HuH-7.5 (cell line): Measurements from ENCODE around the gene LTN1.
"Not testable (repeated sequence)": the region's sequence is repeated elsewhere in the genome, so short reads cannot be mapped to it uniquely, and the experiment has no call there.

ENCODE experiments used
- DNase-seq: peaks from one replicate; pipeline ENCODE4 v3.0.0; 2011; ENCODE audit warnings: low spot score

LTN1 gene, protein sequence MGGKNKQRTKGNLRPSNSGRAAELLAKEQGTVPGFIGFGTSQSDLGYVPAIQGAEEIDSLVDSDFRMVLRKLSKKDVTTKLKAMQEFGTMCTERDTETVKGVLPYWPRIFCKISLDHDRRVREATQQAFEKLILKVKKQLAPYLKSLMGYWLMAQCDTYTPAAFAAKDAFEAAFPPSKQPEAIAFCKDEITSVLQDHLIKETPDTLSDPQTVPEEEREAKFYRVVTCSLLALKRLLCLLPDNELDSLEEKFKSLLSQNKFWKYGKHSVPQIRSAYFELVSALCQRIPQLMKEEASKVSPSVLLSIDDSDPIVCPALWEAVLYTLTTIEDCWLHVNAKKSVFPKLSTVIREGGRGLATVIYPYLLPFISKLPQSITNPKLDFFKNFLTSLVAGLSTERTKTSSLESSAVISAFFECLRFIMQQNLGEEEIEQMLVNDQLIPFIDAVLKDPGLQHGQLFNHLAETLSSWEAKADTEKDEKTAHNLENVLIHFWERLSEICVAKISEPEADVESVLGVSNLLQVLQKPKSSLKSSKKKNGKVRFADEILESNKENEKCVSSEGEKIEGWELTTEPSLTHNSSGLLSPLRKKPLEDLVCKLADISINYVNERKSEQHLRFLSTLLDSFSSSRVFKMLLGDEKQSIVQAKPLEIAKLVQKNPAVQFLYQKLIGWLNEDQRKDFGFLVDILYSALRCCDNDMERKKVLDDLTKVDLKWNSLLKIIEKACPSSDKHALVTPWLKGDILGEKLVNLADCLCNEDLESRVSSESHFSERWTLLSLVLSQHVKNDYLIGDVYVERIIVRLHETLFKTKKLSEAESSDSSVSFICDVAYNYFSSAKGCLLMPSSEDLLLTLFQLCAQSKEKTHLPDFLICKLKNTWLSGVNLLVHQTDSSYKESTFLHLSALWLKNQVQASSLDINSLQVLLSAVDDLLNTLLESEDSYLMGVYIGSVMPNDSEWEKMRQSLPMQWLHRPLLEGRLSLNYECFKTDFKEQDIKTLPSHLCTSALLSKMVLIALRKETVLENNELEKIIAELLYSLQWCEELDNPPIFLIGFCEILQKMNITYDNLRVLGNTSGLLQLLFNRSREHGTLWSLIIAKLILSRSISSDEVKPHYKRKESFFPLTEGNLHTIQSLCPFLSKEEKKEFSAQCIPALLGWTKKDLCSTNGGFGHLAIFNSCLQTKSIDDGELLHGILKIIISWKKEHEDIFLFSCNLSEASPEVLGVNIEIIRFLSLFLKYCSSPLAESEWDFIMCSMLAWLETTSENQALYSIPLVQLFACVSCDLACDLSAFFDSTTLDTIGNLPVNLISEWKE (N-terminal part only)

DNA sequence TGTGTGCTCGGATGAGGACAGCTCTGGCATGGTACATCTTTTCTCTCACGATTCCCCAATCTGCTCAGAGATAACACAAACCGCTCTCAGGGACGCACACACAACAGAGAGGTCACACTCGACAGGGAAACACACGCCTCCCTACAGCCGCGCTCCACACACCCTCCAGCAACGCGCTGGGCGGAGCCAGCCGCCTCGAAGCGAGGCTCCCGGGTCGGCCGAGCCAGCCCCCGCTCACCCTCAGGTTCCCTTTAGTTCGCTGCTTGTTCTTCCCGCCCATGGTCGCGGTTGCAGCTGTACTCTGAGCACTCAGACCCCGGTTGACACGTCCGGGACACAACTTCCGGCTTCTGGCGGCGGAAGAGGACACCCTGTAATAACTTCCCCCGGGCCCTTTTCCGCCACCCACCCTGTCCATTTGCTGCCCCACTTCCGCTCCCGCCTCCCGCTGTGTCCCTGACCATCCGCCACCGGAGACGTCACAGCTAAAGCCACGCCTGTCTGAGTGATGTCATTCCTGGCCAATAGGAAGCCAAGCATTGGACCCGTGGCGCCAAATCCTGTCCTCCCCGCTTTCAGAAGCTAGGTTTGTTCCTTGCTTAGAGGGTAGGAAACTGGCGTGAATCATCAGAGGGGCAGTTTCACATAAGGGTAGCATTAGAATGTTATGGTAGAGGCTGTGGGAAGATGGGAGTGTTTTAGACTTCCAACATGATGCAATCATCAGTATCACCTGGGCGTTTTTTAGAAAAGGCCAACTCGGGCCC, at the start of gene LTN1:
LTN1 (minus strand) TSS at position 352 of the 767 bp plus-strand sequence; CDS start at position 280, 72 bp downstream.
- peak; percentile 93 for DNase-seq

DNA sequence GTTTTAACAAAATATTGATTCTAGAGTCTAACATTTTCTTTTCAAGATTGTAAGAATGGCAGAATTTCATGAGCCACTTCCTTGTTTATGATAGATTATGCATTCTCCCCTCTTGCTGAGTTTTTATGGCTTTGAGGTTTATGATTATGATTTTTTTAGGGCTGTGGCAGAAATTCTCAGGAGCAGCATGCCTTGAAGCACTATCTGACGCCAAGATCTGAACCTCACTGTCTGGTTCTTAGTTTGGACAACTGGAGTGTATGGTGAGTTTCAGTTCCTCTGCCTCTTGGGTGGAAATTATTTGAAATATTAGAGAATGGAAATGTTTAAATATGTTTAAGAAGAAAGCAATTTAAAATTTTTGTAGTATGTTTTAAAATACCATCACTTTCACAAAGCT, 42.0 kb upstream of the LTN1 start:
- DNase-seq, result no peak

DNA sequence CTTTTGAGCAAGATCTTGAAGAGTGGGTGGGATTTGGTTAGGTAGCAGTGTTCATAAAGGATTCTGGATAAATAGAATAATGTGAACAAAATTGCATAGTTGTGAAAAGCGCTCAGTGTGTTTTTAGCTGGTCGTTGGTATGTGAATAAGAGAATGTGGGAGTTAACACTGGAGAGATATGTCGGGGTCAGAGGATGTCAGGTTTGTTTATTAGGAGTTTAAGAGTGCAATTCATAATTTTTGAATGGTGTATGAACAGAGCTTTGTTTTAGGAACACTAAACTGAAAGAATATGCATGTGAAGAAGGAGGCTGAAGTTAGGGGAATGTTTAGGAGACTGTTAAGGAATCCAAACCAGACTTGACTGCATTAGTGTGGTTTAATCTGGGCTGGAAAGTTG, 41.2 kb upstream of the LTN1 start:
- DNase-seq, result no peak

DNA sequence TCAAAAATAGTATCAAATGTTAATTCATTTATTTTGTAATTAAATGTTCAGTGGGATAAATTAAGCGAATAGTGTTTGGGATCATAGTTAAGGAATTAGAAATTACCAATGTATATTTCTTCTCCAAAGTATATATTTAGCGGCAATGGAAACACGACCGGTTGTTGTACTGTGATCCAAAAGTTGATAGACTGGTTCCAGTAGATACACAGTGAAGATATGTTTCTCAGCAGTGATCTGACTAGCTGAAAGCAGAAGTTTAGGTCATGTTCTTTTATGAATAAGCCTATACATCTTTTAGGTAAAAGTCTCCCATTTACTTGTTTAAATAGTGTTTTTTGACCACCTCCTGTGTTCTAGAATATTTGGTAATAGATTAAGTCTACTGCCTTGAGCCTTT, 40.6 kb upstream of the LTN1 start:
- no peak for DNase-seq

DNA sequence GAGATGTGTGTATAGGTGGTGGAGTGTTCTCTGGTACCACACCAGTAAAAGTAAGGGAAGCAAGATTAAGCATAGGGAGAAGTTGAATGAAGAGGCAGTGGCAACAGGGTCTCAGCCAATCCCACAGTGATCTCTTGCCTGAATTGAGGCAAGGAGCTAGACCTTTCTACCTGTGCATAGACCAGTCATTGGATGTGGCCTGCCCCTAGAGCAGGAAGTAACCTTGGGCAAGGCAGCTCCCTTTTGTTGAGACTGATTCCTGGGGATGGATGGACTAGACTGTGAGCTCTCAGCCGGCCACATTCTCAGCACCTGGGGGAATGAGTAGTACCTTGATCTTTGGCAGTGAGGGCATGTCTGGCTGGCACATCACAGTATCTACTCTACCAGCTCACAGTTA, 38.2 kb upstream of the LTN1 start:
- DNase-seq, result no peak

DNA sequence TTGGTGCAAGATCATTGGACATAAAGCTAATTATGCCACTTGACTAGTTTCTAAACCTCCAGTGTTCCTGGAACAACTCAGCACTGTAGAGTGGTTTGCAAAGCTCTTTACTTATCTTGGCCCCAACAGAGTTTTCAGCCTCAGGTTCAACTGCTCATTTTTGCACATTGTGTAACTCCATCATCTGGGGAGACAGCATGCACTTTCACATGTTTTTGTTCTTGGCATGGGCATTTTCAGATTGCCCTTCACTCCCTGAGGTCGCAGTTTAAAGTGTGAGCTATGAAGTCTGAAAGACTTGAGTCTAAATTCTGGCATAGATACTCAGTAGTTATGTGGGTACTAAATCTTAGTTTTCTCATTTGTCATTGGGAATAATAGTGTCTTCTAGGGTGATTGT, 36.8 kb upstream of the LTN1 start:
- no peak for DNase-seq

DNA sequence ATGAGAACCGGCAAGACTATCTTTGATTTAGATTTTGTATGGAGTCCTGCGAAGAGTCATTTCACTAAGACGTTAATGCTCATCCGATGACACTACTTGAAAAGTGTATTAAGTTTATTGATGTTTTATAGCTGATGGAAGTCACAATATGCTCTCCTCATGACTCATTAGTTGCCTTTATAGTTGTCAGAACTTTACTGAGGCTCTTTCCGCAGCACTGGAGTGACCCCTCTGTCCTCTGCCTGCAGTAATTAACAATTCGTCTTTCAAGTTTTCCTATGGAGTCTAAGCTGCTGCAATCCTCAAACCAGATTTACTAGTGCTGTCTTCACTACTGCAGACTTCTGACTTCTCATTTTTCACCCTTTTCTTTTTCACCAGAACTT, 32.6 kb upstream of the LTN1 start:
- no peak for DNase-seq

DNA sequence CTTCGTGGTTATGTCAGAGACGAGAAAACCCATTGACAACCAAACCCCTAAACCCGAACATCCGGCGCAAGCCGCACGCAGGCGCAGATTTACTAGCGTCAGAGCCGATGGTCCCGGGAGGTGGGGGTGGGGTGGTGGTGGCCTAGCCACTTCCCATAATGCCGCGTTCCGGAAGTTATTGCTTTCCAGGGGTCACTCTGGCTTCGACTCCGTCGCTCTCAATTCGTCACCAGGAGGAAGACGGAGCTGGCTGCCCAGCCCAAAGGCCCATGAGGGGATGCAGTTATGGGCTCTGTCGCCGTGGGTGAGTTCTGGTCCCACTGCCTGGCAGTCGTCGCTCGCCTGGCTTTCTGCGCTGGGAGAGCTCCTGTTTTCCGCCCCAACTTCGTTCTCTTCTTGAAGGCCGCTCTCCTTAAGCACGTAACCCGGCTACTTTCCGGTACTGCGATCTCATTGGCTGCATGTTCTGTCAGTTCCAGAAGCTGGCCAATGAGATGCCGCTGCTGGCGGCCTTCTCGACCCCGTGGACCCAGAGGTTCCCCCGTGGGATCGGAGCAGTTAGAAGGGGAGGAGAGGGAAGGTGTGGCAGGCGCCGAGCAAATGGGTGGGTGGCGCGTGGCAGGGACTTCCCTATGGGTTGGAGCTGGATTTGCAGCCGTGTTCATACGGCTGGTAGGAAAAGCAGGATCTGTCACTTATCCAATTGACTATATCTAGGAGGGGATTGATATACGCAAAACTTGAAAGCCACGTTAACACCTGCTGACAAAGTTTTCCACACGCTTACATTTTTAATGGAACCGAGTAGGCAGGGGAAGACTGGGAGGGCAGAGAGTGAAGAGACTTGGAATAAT, 32.0 kb upstream of the LTN1 start, which contains the start of gene USP16:
USP16 (plus strand) TSS at position 195 of the 854 bp plus-strand sequence. CDS start 3,246 bp downstream, outside the sequence.
- peak; percentile 97 for DNase-seq

DNA sequence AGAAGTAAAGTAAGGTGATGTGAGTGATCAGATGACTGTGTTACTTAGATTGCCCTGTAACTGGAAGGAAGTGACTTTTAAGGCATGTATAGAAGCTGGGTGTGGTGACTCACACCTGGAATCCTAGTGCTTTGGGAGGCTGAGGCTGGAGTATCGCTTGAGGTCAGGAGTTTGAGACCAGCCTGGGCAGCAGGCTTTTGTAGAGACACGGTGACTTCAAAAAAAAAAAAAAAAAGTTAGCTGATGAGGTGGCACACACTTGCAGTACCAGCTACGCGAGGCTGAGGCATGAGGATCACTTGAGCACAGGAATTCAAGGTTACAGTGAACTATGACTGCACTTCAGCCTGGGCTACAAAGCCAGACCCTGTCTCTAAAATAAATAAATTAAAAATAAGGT, 29.5 kb upstream of the LTN1 start:
- no peak for DNase-seq

DNA sequence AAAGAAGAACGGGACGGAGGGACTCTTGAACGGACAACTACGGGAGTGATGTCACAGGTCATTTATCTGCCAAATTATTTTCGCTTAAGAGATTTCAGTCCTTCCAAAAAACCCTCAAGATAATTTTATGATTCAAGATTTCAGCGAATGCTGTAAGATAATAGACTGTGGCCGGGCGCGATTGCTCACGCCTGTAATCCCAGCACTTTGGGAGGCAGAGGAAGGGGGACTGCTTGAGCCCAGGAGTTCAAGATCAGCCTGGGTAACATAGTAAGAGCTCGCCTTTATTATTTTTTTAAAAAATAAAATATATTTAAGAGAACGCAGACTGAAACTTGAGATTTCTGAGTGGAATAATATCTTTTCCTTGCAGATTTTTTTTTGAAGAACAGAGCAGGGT, 25.9 kb upstream of the LTN1 start:
- DNase-seq, result no peak

DNA sequence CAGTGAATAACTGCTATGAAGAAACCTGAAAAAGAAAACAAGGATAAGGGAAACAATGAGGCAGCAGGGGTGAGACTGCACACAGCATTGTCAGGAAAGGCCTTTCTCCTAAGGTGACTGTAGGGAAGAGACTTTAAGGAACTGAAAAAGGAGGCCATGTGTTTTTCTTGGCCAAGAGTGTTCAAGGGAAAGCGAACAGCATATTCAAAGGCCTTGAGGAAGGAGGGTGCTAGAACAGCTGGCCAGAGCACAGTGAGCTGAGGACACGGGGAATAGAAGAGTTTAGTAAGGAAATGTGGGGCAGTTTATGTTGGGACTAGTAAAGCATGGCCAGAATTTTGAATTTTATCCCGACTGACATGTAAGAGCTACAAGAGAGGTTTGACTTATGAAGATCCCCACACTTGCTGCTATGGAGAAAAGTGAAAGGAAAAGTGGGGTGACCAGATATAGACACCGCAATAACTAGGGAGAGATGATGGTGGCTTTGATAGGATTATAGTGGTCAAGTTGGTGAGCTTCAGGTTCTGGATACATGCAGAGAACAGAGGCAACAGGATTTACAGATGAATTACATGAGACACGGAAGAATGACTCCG, 25.1 kb upstream of the LTN1 start:
- DNase-seq, result no peak

DNA sequence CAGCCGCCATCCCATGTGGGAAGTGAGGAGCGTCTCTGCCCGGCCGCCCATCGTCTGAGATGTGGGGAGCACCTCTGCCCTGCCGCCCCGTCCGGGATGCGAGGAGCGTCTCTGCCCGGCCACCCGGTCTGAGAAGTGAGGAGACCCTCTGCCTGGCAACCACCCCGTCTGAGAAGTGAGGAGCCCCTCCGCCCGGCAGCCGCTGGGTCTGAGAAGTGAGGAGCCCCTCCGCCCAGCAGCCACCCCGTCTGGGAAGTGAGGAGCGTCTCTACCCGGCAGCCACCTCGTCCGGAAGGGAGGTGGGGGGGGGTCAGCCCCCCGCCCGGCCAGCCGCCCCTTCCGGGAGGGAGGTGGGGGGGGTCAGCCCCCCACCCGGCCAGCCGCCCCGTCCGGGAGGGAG, 18.6 kb upstream of the LTN1 start:
- DNase-seq, result not testable (repeated sequence)

DNA sequence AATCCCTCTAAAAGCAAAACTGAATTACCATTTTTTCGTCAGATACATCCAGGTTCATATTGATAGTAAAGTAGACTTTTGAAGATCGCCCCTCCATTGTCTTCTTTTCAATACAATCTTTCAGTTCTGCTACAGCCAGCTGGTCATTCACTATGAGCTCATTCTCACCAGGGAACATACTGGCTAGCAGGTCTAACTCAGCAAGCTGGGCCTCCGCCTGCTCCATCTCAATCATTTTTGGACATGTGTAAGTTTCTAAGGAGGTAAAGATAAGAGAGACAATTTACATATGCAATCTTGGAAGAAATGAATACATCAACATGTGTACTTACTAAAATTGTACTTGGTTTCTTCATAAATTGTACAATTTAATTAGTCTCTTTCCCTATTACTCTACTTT, 15.7 kb upstream of the LTN1 start:
- no peak for DNase-seq

DNA sequence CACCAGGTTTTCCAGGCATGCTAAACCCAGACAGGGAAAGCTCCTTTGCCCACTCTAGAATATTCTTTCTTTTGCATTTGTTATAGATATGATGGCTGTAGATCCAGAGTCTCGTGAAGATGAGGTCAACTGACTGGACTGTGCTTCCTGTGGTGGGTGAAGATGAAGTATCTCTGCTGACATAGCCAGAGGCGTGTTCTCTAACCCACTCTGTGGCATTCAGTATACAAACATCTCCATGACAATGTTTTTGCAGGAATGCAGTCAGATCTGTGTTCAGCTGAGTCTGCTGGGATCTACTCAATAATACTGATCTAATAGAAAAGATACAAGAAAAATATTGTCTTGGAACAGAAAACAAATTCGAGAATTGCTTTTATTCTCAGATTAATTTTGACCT, 15.1 kb upstream of the LTN1 start:
- no peak for DNase-seq

DNA sequence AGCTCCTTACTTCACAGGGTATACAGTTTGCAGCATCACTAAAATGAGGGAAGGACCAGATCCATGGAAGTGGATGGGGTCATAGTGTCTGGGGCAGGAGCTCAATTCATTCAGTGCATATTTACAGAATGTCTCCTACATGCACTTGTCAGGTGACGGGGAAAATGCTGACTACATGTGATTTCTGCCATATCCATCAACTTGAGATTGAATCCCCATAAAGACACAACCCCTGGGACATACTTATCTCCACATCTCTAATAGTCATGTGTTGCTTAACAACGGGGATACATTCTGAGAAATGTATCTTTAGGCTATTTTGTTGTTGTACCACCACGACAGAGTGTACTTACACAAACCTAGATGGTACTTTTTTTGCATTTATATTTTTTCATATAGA, 14.5 kb upstream of the LTN1 start:
- no peak for DNase-seq

DNA sequence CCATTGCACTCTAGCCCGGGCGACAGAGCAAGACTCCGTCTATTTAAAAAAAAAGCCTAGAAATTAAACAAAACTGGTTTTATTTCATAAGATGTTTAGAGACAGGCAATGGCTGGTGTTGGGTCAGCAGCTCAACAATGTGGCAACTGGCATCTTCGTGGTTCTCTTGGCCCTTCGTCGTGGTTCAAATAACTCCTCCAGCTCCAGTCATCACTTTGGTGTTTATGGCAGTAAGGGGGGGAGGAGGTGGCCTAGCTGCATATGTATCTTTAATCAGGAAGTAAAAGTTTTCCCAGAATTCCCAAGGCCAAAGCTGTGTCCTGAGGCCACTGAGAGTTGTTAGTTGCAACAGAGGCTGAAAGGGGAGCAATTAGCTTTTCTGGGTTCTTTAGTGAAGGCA, 13.0 kb upstream of the LTN1 start:
- DNase-seq, result no peak

DNA sequence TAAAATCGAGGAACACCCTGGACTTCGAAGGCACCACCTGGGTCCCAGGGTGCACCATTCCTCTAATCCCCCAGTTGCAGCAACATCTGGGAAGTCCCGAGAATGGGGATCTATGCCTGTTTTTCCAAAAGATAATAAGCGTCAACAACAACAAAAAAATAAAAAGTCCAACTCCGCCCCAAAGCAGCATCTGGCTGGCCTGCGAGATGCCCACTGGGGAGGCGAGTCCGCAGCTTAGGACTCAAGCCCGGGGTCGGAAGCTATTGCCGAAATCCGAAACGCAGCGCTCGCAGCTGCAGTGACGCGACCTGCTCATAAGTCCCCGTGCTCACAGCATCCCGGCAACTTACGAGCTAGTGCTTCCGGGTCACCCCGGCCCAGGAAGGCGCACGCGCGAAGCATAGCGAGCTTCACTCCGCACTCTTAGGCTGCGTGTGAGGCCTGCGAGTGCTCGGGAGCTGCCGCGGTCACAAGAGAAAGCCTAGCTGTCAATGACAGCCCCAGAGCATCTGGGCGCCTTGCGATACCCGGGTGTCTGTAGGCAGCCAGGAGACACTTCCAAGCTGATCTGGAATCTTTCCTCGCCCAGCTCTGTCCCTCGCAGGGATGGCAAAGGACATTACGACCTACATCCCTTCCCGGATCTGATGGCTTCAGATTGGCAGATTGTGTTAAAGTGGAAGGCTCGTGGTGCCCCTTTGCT, 9.9 kb upstream of the LTN1 start:
- peak; percentile 98 for DNase-seq

DNA sequence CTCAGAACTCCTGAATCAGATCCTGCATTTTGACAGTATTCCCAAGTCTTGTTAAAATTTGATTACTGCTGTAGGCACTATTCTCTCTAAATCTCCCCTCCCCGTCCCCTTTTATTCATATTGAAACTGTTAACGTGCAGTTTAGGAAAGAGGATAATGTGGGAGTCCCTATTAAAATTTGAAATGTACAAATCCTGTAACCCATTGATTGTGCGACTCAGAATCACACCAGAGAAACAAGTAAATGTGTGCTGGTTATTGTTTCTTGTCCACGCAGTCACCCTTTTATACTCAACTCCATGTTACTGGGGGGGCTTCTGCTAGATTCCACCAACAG, 584 bp upstream of the LTN1 start:
- no peak for DNase-seq

DNA sequence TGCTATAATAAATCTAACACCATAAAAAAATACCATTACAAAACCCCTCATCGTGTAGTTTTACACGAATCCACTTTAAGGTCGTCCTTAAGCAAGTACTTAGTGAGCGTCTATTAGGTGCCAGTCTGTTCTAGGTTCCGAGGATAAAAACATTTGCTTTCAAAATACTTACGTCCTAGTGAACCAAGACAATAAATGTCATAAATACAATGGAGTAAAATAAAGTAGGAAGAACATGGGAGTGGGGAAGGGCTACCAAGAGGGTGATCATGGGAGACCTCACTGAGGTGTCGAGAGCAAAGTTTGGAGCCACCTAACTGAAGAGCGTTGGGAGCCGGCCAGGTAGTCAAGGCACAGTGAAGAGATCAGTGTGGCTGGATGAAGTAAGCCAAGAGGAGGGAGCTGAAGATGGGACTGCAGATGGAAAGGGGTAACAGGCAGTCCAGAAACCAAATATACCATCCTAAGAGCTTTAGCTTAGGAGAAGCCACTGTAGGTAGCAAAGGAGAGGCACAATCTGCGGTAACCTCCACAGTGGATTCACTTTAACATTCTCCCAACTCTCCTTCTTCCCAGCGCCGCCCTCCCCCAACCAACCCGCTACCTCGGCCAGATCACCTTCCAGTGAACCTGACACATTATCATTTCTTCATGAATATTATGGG, 684 bp downstream of the LTN1 start:
- DNase-seq, result no peak
